Karpas-422 (cell line): ENCODE measurements around the gene FAM162A. TPM values are rescaled to one million over a fixed set of nuclear protein-coding genes. Genes with fewer than 3 reads are reported as not detected.
A peak's percentile ranks its signal among the peaks of the same experiment; 100 is the strongest.

Experiments
- DNase-seq: peaks from one replicate; pipeline ENCODE4 v3.0.0-alpha.2; 2015
- H2AFZ ChIP-seq: fragments of 200-600 bp; sonication (generic); 2 replicates; pipeline ENCODE4 v1.6.1; 2014; ENCODE audit warnings: antibody characterized with exemption, low read length, mixed read lengths
- H3K27ac ChIP-seq: fragments of 200-600 bp; sonication (generic); 2 replicates; pipeline ENCODE4 v1.5.1; 2014; ENCODE audit warnings: mild to moderate bottlenecking, low read length, moderate library complexity
- H3K27me3 ChIP-seq: fragments of 200-600 bp; sonication (generic); 2 replicates; pipeline ENCODE4 v1.6.1; 2014; ENCODE audit warnings: low read length, mixed read lengths
- H3K36me3 ChIP-seq: fragments of 200-600 bp; sonication (generic); 2 replicates; pipeline ENCODE4 v1.6.1; 2014; ENCODE audit warnings: low read length, mixed read lengths; ENCODE audit not compliant: insufficient read depth
- H3K4me1 ChIP-seq: fragments of 200-600 bp; sonication (generic); 2 replicates; pipeline ENCODE4 v1.6.1; 2014; ENCODE audit warnings: mild to moderate bottlenecking, low read length, mixed read lengths
- H3K4me2 ChIP-seq: fragments of 200-600 bp; sonication (generic); 2 replicates; pipeline ENCODE4 v1.6.1; 2014; ENCODE audit warnings: low read length, low read depth, mild to moderate bottlenecking; ENCODE audit not compliant: poor library complexity, severe bottlenecking
- H3K4me3 ChIP-seq: fragments of 200-600 bp; sonication (generic); 2 replicates; pipeline ENCODE4 v1.5.1; 2014; ENCODE audit warnings: mild to moderate bottlenecking, antibody characterized with exemption, low read length, mixed read lengths
- H3K79me2 ChIP-seq: fragments of 200-600 bp; sonication (generic); 2 replicates; pipeline ENCODE4 v1.6.1; 2014; ENCODE audit warnings: mild to moderate bottlenecking, low read length, mixed read lengths
- H3K9ac ChIP-seq: fragments of 200-600 bp; sonication (generic); 2 replicates; pipeline ENCODE4 v1.6.0; 2014; ENCODE audit warnings: low read length
- H3K9me2 ChIP-seq: fragments of 200-600 bp; sonication (generic), shearing (Covaris generic); replicated peaks from 2 replicates; pipeline ENCODE4 v1.6.0; 2014; ENCODE audit warnings: mild to moderate bottlenecking, low read length, moderate library complexity; ENCODE audit not compliant: insufficient read depth
- H3K9me3 ChIP-seq: fragments of 300-700, 200-600 bp; sonication (generic); 2 replicates; pipeline ENCODE4 v1.6.1; 2014; ENCODE audit warnings: low read length, mixed read lengths
- H4K20me1 ChIP-seq: fragments of 200-600 bp; sonication (generic); 2 replicates; pipeline ENCODE4 v1.6.1; 2014; ENCODE audit warnings: mild to moderate bottlenecking, antibody characterized with exemption, low read length, low read depth; ENCODE audit not compliant: insufficient read depth
- total RNA-seq: library from RNA; depleted of rRNA; stranded (reverse); fragments of >200 nt; shearing (Covaris generic); gene quantifications from 2 replicates; pipeline ENCODE4 v1.2.3, GENCODE V29; 2014; ENCODE audit warnings: low replicate concordance

The FAM162A gene
- total RNA-seq, 1 experiment from 2014 or later, result 197 TPM

- Histone ChIP-seq H3K36me3 (peaks cover 59% of the 10 kb centered on the region), H3K9me3 (no peaks in the 10 kb centered on the region), H3K4me2 (no peak overlapping the region), H3K4me1 (peaks cover 69% of the 10 kb centered on the region), H3K27me3 (no peaks in the 10 kb centered on the region), H4K20me1 (no peaks in the 10 kb centered on the region), H3K4me3 (no peak overlapping the region), H3K79me2 (peaks cover 96% of the 10 kb centered on the region), H3K9me2 (no peaks in the 10 kb centered on the region), H2AFZ (no peak overlapping the region), H3K27ac (no peak overlapping the region), H3K9ac (no peak overlapping the region)
- DNase-seq, result no peak
Measured at GRCh38 chr3:122391681-122392446, 7.9 kb downstream of the FAM162A start.

DNA sequence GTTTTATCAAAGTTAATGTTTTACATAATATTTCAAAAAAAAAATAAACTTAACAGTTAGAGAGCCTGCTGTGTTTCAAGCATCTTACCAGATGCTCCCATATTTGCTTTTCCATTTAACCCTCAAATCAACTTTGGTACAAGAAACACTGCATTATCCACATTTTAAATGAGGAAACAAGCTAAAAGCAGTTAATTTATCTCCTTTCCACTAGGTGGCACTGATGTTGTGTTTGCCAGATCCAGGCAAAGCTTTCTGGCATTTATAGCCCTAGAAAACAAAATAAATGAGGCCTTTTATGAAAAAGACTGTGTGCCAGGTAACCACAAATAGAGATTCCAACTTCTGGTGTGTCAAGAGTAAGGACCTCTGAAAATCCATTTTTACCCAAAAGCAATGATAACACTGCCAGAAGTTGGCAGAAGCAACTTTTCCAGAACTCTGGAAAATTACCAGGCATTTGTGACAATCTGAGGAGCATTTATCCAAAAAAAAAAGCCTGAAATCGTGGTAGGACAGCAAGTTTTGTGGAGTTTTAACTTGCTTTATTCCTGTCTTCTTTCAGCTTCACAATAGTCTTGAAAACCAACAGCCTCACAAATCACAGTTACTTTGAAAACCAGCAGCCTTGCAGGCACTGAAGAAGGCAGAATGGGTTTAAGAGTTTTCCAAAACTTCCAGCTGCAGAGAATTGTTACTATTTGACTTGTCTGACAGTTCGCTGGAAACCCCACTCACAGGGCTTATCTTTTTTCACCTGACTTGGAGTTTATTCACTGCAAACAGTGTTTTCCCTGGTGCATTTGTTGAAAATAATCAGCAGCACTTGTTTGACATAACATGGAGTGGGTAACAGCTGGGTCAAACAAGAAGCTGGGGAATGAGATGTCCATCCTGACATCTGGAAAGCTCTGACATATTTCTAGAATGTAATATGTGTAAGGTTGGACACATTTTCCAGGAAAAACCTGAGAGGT lies 9.2 kb downstream of the FAM162A start:
- peak; percentile 83 for DNase-seq
- H3K4me2 ChIP-seq, result no peak overlapping the region

GRCh38 chr3:122394173-122394572 lies 10.2 kb downstream of the FAM162A start:
- H3K4me1 ChIP-seq, result peaks cover 46% of the 10 kb centered on the region
- H3K4me2 ChIP-seq, result no peak overlapping the region
- H3K9ac ChIP-seq, result no peak overlapping the region
- H3K9me3 ChIP-seq, result no peaks in the 10 kb centered on the region
- no peaks in the 10 kb centered on the region for H3K27me3 ChIP-seq
- no peak overlapping the region for H3K27ac ChIP-seq
- H4K20me1 ChIP-seq, result no peaks in the 10 kb centered on the region
- peaks cover 96% of the 10 kb centered on the region for H3K79me2 ChIP-seq
- H3K4me3 ChIP-seq, result no peak overlapping the region
- H2AFZ ChIP-seq, result no peak overlapping the region
- H3K9me2 ChIP-seq, result no peaks in the 10 kb centered on the region
- no peak for DNase-seq
- H3K36me3 ChIP-seq, result peaks cover 47% of the 10 kb centered on the region

More for the DNA sequence above, 9.2 kb downstream of the FAM162A start:
- Histone ChIP-seq H3K27ac (no peak overlapping the region), H3K9me2 (no peaks in the 10 kb centered on the region), H3K9ac (no peak overlapping the region), H4K20me1 (no peaks in the 10 kb centered on the region), H3K79me2 (peaks cover 96% of the 10 kb centered on the region), H3K4me1 (peaks cover 56% of the 10 kb centered on the region), H3K27me3 (no peaks in the 10 kb centered on the region), H3K9me3 (no peaks in the 10 kb centered on the region), H2AFZ (no peak overlapping the region), H3K36me3 (peaks cover 49% of the 10 kb centered on the region), H3K4me3 (no peak overlapping the region)

- Histone ChIP-seq H3K9me2 (no peaks in the 10 kb centered on the region), H3K4me3 (no peak overlapping the region), H3K9me3 (no peaks in the 10 kb centered on the region), H3K79me2 (peaks cover 92% of the 10 kb centered on the region), H3K36me3 (peaks cover 36% of the 10 kb centered on the region), H3K4me2 (no peak overlapping the region), H3K27ac (no peak overlapping the region), H3K27me3 (no peaks in the 10 kb centered on the region), H3K4me1 (peaks cover 32% of the 10 kb centered on the region), H4K20me1 (no peaks in the 10 kb centered on the region), H3K9ac (no peak overlapping the region), H2AFZ (no peak overlapping the region)
- DNase-seq, result no peak
Measured at GRCh38 chr3:122395582-122395981, 11.6 kb downstream of the FAM162A start.

DNA sequence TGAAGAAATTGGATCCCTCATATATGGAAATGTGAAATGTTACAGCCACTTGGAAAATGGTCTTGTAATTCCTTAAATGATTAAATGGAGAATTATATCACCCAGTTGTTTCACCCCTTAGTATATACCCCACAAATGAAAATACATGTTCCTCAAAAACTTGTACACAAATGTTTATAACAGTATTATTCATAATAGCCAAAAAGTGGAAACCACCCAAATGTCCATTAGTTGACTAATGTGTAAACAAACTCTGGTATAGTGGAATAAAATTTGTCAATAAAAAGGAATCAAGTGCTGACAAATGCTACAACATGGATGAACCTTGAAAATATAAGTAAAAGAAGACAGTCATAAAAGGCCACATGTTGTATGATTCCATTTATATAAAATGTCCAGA lies 12.5 kb downstream of the FAM162A start:
- Histone ChIP-seq H3K79me2 (peaks cover 91% of the 10 kb centered on the region), H3K9me2 (no peaks in the 10 kb centered on the region), H3K27ac (no peak overlapping the region), H3K9ac (no peak overlapping the region), H3K9me3 (no peaks in the 10 kb centered on the region), H3K27me3 (no peaks in the 10 kb centered on the region), H3K4me1 (peaks cover 32% of the 10 kb centered on the region), H3K36me3 (peaks cover 36% of the 10 kb centered on the region), H3K4me3 (no peak overlapping the region), H4K20me1 (no peaks in the 10 kb centered on the region), H3K4me2 (no peak overlapping the region), H2AFZ (no peak overlapping the region)
- DNase-seq, result no peak

DNA sequence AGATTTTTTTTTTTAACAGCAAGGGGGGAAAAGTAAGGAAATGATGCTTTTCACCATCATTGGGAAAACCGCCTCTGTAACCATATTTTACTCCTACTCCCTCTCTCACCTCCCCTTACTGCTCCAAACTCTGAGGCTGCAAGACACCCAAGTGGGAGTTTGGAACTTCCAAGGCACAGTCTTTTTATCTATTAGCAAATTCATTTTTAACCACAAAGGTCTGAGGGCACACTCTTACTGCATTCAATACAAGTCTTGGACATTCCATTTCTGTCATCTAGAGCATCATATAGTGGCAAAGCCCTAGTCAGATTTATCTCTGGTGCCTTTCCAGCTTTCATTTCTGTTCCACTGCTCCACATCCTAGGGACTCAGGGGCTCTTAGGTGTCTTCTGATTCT lies 13.2 kb downstream of the FAM162A start:
- Histone ChIP-seq H3K4me1 (peaks cover 27% of the 10 kb centered on the region), H3K4me2 (no peak overlapping the region), H3K36me3 (peaks cover 30% of the 10 kb centered on the region), H3K9me2 (no peaks in the 10 kb centered on the region), H3K9me3 (no peaks in the 10 kb centered on the region), H3K79me2 (peaks cover 89% of the 10 kb centered on the region), H2AFZ (no peak overlapping the region), H3K27me3 (no peaks in the 10 kb centered on the region), H3K27ac (no peak overlapping the region), H3K4me3 (no peak overlapping the region), H4K20me1 (no peaks in the 10 kb centered on the region), H3K9ac (no peak overlapping the region)
- DNase-seq, result no peak

- Histone ChIP-seq H2AFZ (no peak overlapping the region), H3K4me2 (no peak overlapping the region), H3K9me3 (no peaks in the 10 kb centered on the region), H3K9me2 (no peaks in the 10 kb centered on the region), H3K27me3 (no peaks in the 10 kb centered on the region), H3K36me3 (peaks cover 35% of the 10 kb centered on the region), H3K27ac (no peak overlapping the region), H3K9ac (no peak overlapping the region), H4K20me1 (no peaks in the 10 kb centered on the region), H3K79me2 (peaks cover 89% of the 10 kb centered on the region), H3K4me3 (no peak overlapping the region), H3K4me1 (peaks cover 18% of the 10 kb centered on the region)
- no peak for DNase-seq
Measured at GRCh38 chr3:122398920-122399319, 14.9 kb downstream of the FAM162A start.

DNA sequence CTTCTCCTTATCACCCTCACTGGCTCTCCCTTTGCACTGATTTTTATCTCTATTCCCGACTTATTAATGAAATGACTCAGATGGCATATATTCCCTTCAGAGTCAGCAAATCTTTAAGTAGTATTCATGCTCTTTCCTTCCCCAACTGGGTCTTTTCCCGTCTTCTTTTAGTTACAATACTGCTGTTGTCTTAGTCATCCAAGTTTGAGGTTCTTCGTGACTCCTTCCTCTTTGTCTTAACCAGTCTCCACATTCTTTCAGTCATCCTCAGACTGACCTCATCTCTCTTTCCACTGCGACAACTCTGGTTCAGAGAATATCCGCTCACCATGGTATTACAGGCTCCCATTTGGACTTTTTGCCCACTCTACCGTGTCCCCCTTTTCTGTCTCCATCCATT lies 19.5 kb downstream of the FAM162A start:
- H2AFZ ChIP-seq, result no peak overlapping the region
- H3K36me3 ChIP-seq, result peaks cover 59% of the 10 kb centered on the region
- H3K4me1 ChIP-seq, result peaks cover 39% of the 10 kb centered on the region
- H3K9me2 ChIP-seq, result no peaks in the 10 kb centered on the region
- no peak overlapping the region for H3K4me2 ChIP-seq
- no peaks in the 10 kb centered on the region for H3K27me3 ChIP-seq
- no peaks in the 10 kb centered on the region for H3K9me3 ChIP-seq
- peaks cover 67% of the 10 kb centered on the region for H3K79me2 ChIP-seq
- no peak overlapping the region for H3K9ac ChIP-seq
- H3K27ac ChIP-seq, result no peak overlapping the region
- DNase-seq, result no peak
- no peaks in the 10 kb centered on the region for H4K20me1 ChIP-seq
- no peak overlapping the region for H3K4me3 ChIP-seq
